VCaP (cell line): Measurements from ENCODE around the gene AP2S1.
"Not testable (repeated sequence)": the region's sequence is repeated elsewhere in the genome, so short reads cannot be mapped to it uniquely, and the experiment has no call there.

Source experiments
- H3K27ac ChIP-seq: fragments of 450-650 bp; 2 replicates; pipeline ENCODE4 v1.5.1; 2017
- TF ChIP-seq, protein P1 (sequence below): fragments of 450-650 bp; conservative IDR thresholded peaks from 2 replicates; pipeline ENCODE4 v1.5.1; 2017; ENCODE audit warnings: mild to moderate bottlenecking, moderate library complexity

The AP2S1 gene

DNA sequence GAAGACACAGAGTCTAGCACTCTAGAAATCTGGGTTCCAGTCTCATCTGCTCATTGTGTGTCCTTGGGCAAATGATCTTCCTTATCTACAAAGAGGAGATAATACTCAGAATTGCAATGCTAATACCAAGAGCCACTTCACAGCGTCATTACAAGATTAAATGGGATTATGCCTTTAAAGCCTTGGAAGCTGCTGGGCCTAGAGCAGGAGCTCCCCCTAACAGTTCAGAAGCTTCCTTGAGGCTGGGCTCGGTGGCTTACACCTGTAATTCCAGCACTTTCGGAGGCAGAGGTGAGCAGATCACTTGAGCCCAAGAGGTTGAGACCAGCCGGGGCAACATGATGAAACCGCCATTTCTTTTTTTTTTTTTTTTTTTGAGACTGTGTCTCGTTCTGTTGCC, 27.6 kb downstream of the AP2S1 start:
- TF ChIP-seq, protein P1, sequence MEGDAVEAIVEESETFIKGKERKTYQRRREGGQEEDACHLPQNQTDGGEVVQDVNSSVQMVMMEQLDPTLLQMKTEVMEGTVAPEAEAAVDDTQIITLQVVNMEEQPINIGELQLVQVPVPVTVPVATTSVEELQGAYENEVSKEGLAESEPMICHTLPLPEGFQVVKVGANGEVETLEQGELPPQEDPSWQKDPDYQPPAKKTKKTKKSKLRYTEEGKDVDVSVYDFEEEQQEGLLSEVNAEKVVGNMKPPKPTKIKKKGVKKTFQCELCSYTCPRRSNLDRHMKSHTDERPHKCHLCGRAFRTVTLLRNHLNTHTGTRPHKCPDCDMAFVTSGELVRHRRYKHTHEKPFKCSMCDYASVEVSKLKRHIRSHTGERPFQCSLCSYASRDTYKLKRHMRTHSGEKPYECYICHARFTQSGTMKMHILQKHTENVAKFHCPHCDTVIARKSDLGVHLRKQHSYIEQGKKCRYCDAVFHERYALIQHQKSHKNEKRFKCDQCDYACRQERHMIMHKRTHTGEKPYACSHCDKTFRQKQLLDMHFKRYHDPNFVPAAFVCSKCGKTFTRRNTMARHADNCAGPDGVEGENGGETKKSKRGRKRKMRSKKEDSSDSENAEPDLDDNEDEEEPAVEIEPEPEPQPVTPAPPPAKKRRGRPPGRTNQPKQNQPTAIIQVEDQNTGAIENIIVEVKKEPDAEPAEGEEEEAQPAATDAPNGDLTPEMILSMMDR: no peak

DNA sequence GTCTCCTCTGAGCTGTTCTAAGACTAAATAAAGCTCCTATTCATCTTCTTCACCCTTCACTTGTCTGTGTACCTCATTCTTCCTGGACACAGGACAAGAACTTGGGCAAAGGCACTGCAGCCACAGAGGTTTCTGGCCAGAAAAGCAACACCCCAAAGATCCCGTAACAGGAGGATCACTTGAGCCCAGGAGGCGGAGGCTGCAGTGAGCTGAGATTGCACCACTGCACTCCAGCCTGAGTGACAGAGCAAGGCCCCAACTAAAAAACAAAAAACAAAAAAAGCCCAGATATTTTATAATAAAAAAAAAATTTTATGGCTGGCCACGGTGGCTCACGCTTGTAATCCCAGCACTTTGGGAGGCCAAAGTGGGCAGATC, 28.2 kb downstream of the AP2S1 start:
- H3K27ac ChIP-seq: not testable (repeated sequence)

More for the DNA sequence above, 27.6 kb downstream of the AP2S1 start:
- H3K27ac ChIP-seq: no peak overlapping the region

GRCh38 chr19:46821512-46822409, 28.9 kb downstream of the AP2S1 start:
- H3K27ac ChIP-seq: peak overlapping the region; percentile 24; the same call in 1 of the 2 replicates
- TF ChIP-seq, protein P1: no peak

- no peak overlapping the region for H3K27ac ChIP-seq
- TF ChIP-seq, protein P1: no peak
Observed at GRCh38 chr19:46818812-46819211, 31.8 kb downstream of the AP2S1 start.

- H3K27ac ChIP-seq: peak overlapping the region; percentile 73; the same call in 1 of the 2 replicates
- TF ChIP-seq, protein P1: no peak
Observed at GRCh38 chr19:46815833-46816627, 34.6 kb downstream of the AP2S1 start.

- H3K27ac ChIP-seq: peak overlapping the region; percentile 73
Observed at GRCh38 chr19:46813839-46814358, 36.7 kb downstream of the AP2S1 start.

GRCh38 chr19:46812977-46813838, 37.4 kb downstream of the AP2S1 start:
- H3K27ac ChIP-seq: peak overlapping the region; percentile 73
- TF ChIP-seq, protein P1: no peak

More at GRCh38 chr19:46813839-46814358, 36.7 kb downstream of the AP2S1 start:
- TF ChIP-seq, protein P1: no peak
